PC-9 (cell line): ENCODE measurements around the gene PKNOX2. TPM values are rescaled to one million over a fixed set of nuclear protein-coding genes. Genes with fewer than 3 reads are reported as not detected.

Experiments
- BruUV-seq: library from RNA; stranded (reverse); fragments of 400-500 nt; replicated peaks from 2 replicates; lab custom pipeline; 2021; lab: Mats Ljungman, UMichigan
- CTCF ChIA-PET: fragments of 300-600 bp; sonication (Branson Sonifier 250); formaldehyde crosslinking; loops from one replicate; lab custom pipeline; 2022; ENCODE audit warnings: antibody characterized with exemption; lab: Charles Lee
- POLR2A ChIA-PET: fragments of 300-600 bp; sonication (Branson Sonifier 250); formaldehyde crosslinking; loops from one replicate; lab custom pipeline; 2022; ENCODE audit warnings: antibody characterized with exemption; ENCODE audit not compliant: unreplicated experiment; lab: Charles Lee
- DNase-seq, 2 experiments: peaks; one replicate each; pipeline versions ENCODE4 v3.0.0 to v3.0.0-alpha.2; 2015 to 2022; ENCODE audit warnings: mixed read lengths in 1 of 2
- H2AFZ ChIP-seq: fragments of 200-600 bp; sonication (generic); 2 replicates; pipeline ENCODE4 v1.8.1; 2017; ENCODE audit warnings: antibody characterized with exemption
- H3F3A ChIP-seq: fragments of 200-600 bp; sonication (generic); 2 replicates; pipeline ENCODE4 v1.8.1; 2017; ENCODE audit warnings: antibody characterized with exemption, mild to moderate bottlenecking, low read depth; ENCODE audit not compliant: insufficient read depth
- H3K27ac ChIP-seq: fragments of 200-600 bp; sonication (generic); 2 replicates; pipeline ENCODE4 v1.6.1; 2016; ENCODE audit warnings: mixed run types
- H3K27me3 ChIP-seq: fragments of 200-600 bp; sonication (generic); 2 replicates; pipeline ENCODE4 v1.6.1; 2016; ENCODE audit warnings: low read depth, mixed run types; ENCODE audit not compliant: insufficient read depth
- H3K36me3 ChIP-seq: fragments of 200-600 bp; sonication (generic); 2 replicates; pipeline ENCODE4 v1.6.1; 2016; ENCODE audit warnings: low read depth, mixed run types
- H3K4me1 ChIP-seq: fragments of 200-600 bp; sonication (generic); replicated peaks from 2 replicates; pipeline ENCODE4 v1.6.1; 2016; ENCODE audit warnings: mixed run types; ENCODE audit not compliant: insufficient read depth
- H3K4me2 ChIP-seq: fragments of 200-600 bp; sonication (generic); 2 replicates; pipeline ENCODE4 v1.6.1; 2017; ENCODE audit warnings: mixed run types
- H3K4me3 ChIP-seq: fragments of 200-600 bp; sonication (generic); 2 replicates; pipeline ENCODE4 v1.6.1; 2016; ENCODE audit warnings: mixed run types
- H3K79me2 ChIP-seq: fragments of 200-600 bp; sonication (generic); 2 replicates; pipeline ENCODE4 v1.6.1; 2017; ENCODE audit warnings: low read depth, mixed run types
- H3K9me2 ChIP-seq: fragments of 200-600 bp; sonication (generic); 2 replicates; pipeline ENCODE4 v1.8.1; 2017; ENCODE audit warnings: mild to moderate bottlenecking; ENCODE audit not compliant: insufficient read depth
- H3K9me3 ChIP-seq: fragments of 200-600 bp; sonication (generic); 2 replicates; pipeline ENCODE4 v1.8.1; 2016; ENCODE audit warnings: low read depth; ENCODE audit not compliant: insufficient read depth
- H4K20me1 ChIP-seq: fragments of 200-600 bp; sonication (generic); 2 replicates; pipeline ENCODE4 v1.8.1; 2017; ENCODE audit not compliant: insufficient read depth
- CTCF ChIP-seq: fragments of 200-600 bp; sonication (generic); conservative IDR thresholded peaks from 2 replicates; pipeline ENCODE4 v1.6.1; 2017; ENCODE audit warnings: mixed run types, antibody characterized with exemption, mild to moderate bottlenecking, moderate library complexity
- EZH2 ChIP-seq: fragments of 200-600 bp; sonication (generic); IDR thresholded peaks from 2 replicates; pipeline ENCODE4 v1.8.0; 2017; ENCODE audit warnings: antibody characterized with exemption, low read depth
- intact Hi-C: fragments of 100-400 bp; cut with micrococcal nuclease; formaldehyde crosslinking; loops from one replicate; pipeline ENCODE4 v1.10.0; 2022; ENCODE audit not compliant: unreplicated experiment
- total RNA-seq: library from RNA; stranded (reverse); gene quantifications from 2 replicates; pipeline ENCODE4 v1.2.3, GENCODE V29; 2021

The PKNOX2 gene
- total RNA-seq, 1 experiment from 2014 or later = not detected

- TF ChIP-seq EZH2 (no peak), CTCF (no peak)
- Histone ChIP-seq H3F3A (no peaks in the 10 kb centered on the region), H3K4me1 (no peaks in the 10 kb centered on the region), H3K4me2 (peak overlapping the region; percentile 47; the same call in 1 of the 2 replicates), H3K9me3 (no peaks in the 10 kb centered on the region), H3K4me3 (no peak overlapping the region), H4K20me1 (no peaks in the 10 kb centered on the region), H3K36me3 (no peaks in the 10 kb centered on the region), H3K27ac (no peak overlapping the region), H3K27me3 (peaks cover 17% of the 10 kb centered on the region), H2AFZ (no peak overlapping the region), H3K9me2 (no peaks in the 10 kb centered on the region), H3K79me2 (no peaks in the 10 kb centered on the region)
- BruUV-seq = no TSS peak
- ChIA-PET POLR2A (no interaction called here), CTCF (interaction anchor here (0.5 to 0.7 kb wide), 2 partner anchors 17 to 177 kb away, joined by 3 to 9 read pairs; no protein-coding TSS in a partner anchor)
- intact Hi-C loops = loop anchor here (10.0 kb wide), 1 partner anchor 180 kb away; no protein-coding TSS in a partner anchor
- no peak for DNase-seq
Measured at GRCh38 chr11:125165111-125165842, 726 bp downstream of the PKNOX2 start.

GRCh38 chr11:125165843-125166763 lies 1.6 kb downstream of the PKNOX2 start:
- Histone ChIP-seq H3K9me2 (no peaks in the 10 kb centered on the region), H3F3A (no peaks in the 10 kb centered on the region), H3K9me3 (no peaks in the 10 kb centered on the region), H3K4me3 (no peak overlapping the region), H3K4me1 (no peaks in the 10 kb centered on the region), H3K36me3 (no peaks in the 10 kb centered on the region), H3K79me2 (no peaks in the 10 kb centered on the region), H4K20me1 (no peaks in the 10 kb centered on the region), H3K27me3 (peaks cover 17% of the 10 kb centered on the region), H3K4me2 (no peak overlapping the region), H3K27ac (no peak overlapping the region), H2AFZ (no peak overlapping the region)
- ChIA-PET CTCF (interaction anchor here (0.6 kb wide), 1 partner anchor 578 kb away, joined by 16 read pairs; no protein-coding TSS in a partner anchor), POLR2A (no interaction called here)
- intact Hi-C loops = loop anchor here (10.0 kb wide), 1 partner anchor 179 kb away; no protein-coding TSS in a partner anchor
- no TSS peak for BruUV-seq
- DNase-seq = no peak
- TF ChIP-seq CTCF (no peak), EZH2 (no peak)

- no peak overlapping the region for H2AFZ ChIP-seq
- no peak for TF ChIP-seq CTCF
- TF ChIP-seq EZH2 = no peak
- no peak overlapping the region for H3K4me2 ChIP-seq
- peaks cover 17% of the 10 kb centered on the region for H3K27me3 ChIP-seq
- H3K79me2 ChIP-seq = no peaks in the 10 kb centered on the region
- no peaks in the 10 kb centered on the region for H3K9me3 ChIP-seq
- CTCF ChIA-PET = interaction anchor here (0.6 kb wide), 1 partner anchor 579 kb away, joined by 16 read pairs; no protein-coding TSS in a partner anchor
- DNase-seq = no peak
- POLR2A ChIA-PET = no interaction called here
- H3K4me1 ChIP-seq = no peaks in the 10 kb centered on the region
- no TSS peak for BruUV-seq
- no peak overlapping the region for H3K4me3 ChIP-seq
- H4K20me1 ChIP-seq = no peaks in the 10 kb centered on the region
- no peaks in the 10 kb centered on the region for H3K9me2 ChIP-seq
- intact Hi-C loops = loop anchor here (10.0 kb wide), 1 partner anchor 178 kb away; no protein-coding TSS in a partner anchor
- no peak overlapping the region for H3K27ac ChIP-seq
- H3F3A ChIP-seq = no peaks in the 10 kb centered on the region
- no peaks in the 10 kb centered on the region for H3K36me3 ChIP-seq
Measured at GRCh38 chr11:125166764-125167291, 2.3 kb downstream of the PKNOX2 start.
